IMR-90 (cell line): ENCODE measurements around the gene TTLL7. TPM values are rescaled to one million over a fixed set of nuclear protein-coding genes. Genes with fewer than 3 reads are reported as not detected.

ENCODE experiments used
- ATAC-seq: fragments of 200-7000 bp; cut with Tn5 transposase; 2 replicates; pipeline ENCODE4 v1.9.1; 2020; ENCODE audit warnings: low read depth, mild to moderate bottlenecking, moderate library complexity
- BruUV-seq: library from RNA; stranded (reverse); fragments of 400-500 nt; replicated peaks from 2 replicates; lab custom pipeline; 2021; lab: Mats Ljungman, UMichigan
- CTCF ChIA-PET: fragments of 300-600 bp; formaldehyde crosslinking; extraction: SDS; loops from one replicate; lab custom pipeline; 2021; ENCODE audit warnings: antibody characterized with exemption; lab: Yijun Ruan, JAX
- POLR2A ChIA-PET: fragments of 300-600 bp; sonication (Branson Sonifier 250); formaldehyde crosslinking; loops from one replicate; lab custom pipeline; 2022; ENCODE audit warnings: antibody characterized with exemption; ENCODE audit not compliant: unreplicated experiment; lab: Charles Lee
- DNase-seq: peaks from one replicate; pipeline ENCODE4 v3.0.0; 2013
- H2AFZ ChIP-seq: replicated peaks from 2 replicates; pipeline ENCODE3; 2013; ENCODE audit warnings: low read length, mild to moderate bottlenecking; ENCODE audit not compliant: poor library complexity
- H2AK5ac ChIP-seq: 2 replicates; pipeline ENCODE4 v1.6.1; 2013; ENCODE audit warnings: low read depth, low read length, inconsistent platforms
- H2AK9ac ChIP-seq: replicated peaks from 2 replicates; pipeline ENCODE3; 2013; ENCODE audit warnings: mild to moderate bottlenecking, low read depth, low read length, moderate library complexity; ENCODE audit not compliant: poor library complexity
- H2BK120ac ChIP-seq: 2 replicates; pipeline ENCODE4 v1.6.1; 2013; ENCODE audit warnings: low read depth, low read length, inconsistent platforms
- H2BK15ac ChIP-seq: 3 replicates; pipeline ENCODE4 v1.6.1; 2013; ENCODE audit warnings: low read depth, low read length, inconsistent platforms
- H2BK20ac ChIP-seq: 2 replicates; pipeline ENCODE4 v1.6.1; 2013; ENCODE audit warnings: low read depth, mild to moderate bottlenecking, inconsistent platforms, low read length, moderate library complexity
- H2BK5ac ChIP-seq: 2 replicates; pipeline ENCODE4 v1.6.1; 2013; ENCODE audit warnings: mild to moderate bottlenecking, low read depth, low read length, inconsistent platforms; ENCODE audit not compliant: poor library complexity, severe bottlenecking
- H3K14ac ChIP-seq: replicated peaks from 2 replicates; pipeline ENCODE4 v1.6.1; 2013; ENCODE audit warnings: low read depth, low read length, inconsistent platforms
- H3K18ac ChIP-seq: 2 replicates; pipeline ENCODE4 v1.6.1; 2013; ENCODE audit warnings: low read depth, low read length, control low read depth
- H3K23ac ChIP-seq: 2 replicates; pipeline ENCODE4 v1.6.1; 2013; ENCODE audit warnings: low read depth, low read length, inconsistent platforms
- H3K27ac ChIP-seq: 2 replicates; pipeline ENCODE4 v1.5.1; 2013; ENCODE audit warnings: mild to moderate bottlenecking, control low read depth, low read length; ENCODE audit not compliant: insufficient read depth
- H3K27me3 ChIP-seq: 2 replicates; pipeline ENCODE4 v1.6.1; 2013; ENCODE audit warnings: low read length; ENCODE audit not compliant: control insufficient read depth, insufficient read depth
- H3K36me3 ChIP-seq: 2 replicates; pipeline ENCODE4 v1.6.1; 2013; ENCODE audit warnings: low read length, mixed read lengths; ENCODE audit not compliant: control insufficient read depth, insufficient read depth
- H3K4ac ChIP-seq: 2 replicates; pipeline ENCODE4 v1.6.1; 2013; ENCODE audit warnings: low read depth, low read length, inconsistent platforms
- H3K4me1 ChIP-seq: 2 replicates; pipeline ENCODE4 v1.6.1; 2013; ENCODE audit warnings: low read length, mixed read lengths; ENCODE audit not compliant: control insufficient read depth, insufficient read depth
- H3K4me2 ChIP-seq: 2 replicates; pipeline ENCODE4 v1.6.1; 2013; ENCODE audit warnings: low read depth, mild to moderate bottlenecking, control low read depth, low read length, moderate library complexity
- H3K4me3 ChIP-seq: 2 replicates; pipeline ENCODE4 v1.5.1; 2013; ENCODE audit warnings: low read depth, mild to moderate bottlenecking, control low read depth, low read length, moderate library complexity; ENCODE audit not compliant: insufficient read depth
- H3K56ac ChIP-seq: 2 replicates; pipeline ENCODE4 v1.6.1; 2013; ENCODE audit warnings: low read length, inconsistent platforms; ENCODE audit not compliant: insufficient read depth; ENCODE audit errors: extremely low read depth
- H3K79me1 ChIP-seq, 2 experiments: 2 replicates each; pipeline ENCODE4 v1.6.1; 2013; ENCODE audit warnings: low read length in 2 of 2, inconsistent platforms in 1 of 2, low read depth in 1 of 2
- H3K9ac ChIP-seq: 2 replicates; pipeline ENCODE4 v1.6.1; 2013; ENCODE audit warnings: low read depth, low read length, control low read depth
- H3K9me1 ChIP-seq: 2 replicates; pipeline ENCODE4 v1.6.1; 2013; ENCODE audit warnings: low read length, inconsistent platforms; ENCODE audit not compliant: insufficient read depth
- H3K9me3 ChIP-seq: 2 replicates; pipeline ENCODE4 v1.6.1; 2013; ENCODE audit warnings: low read length; ENCODE audit not compliant: control insufficient read depth, insufficient read depth
- H4K20me1 ChIP-seq: 2 replicates; pipeline ENCODE4 v1.6.1; 2013; ENCODE audit warnings: low read length, inconsistent platforms; ENCODE audit not compliant: insufficient read depth
- H4K5ac ChIP-seq: 2 replicates; pipeline ENCODE4 v1.6.1; 2013; ENCODE audit warnings: mild to moderate bottlenecking, low read depth, low read length, control low read depth
- H4K8ac ChIP-seq, 2 experiments: 2 replicates each; pipeline ENCODE4 v1.6.1; 2013; ENCODE audit warnings: low read depth in 2 of 2, low read length in 2 of 2, control low read depth in 1 of 2, inconsistent platforms in 1 of 2
- H4K91ac ChIP-seq: 2 replicates; pipeline ENCODE4 v1.6.1; 2013; ENCODE audit warnings: low read depth, low read length, inconsistent platforms; ENCODE audit not compliant: insufficient read depth
- BHLHE40 ChIP-seq: fragments of 150-350 bp; IDR thresholded peaks from 2 replicates; pipeline ENCODE4 v1.6.1; 2016; ENCODE audit warnings: mild to moderate bottlenecking, low read depth, low read length
- CHD1 ChIP-seq: IDR thresholded peaks from 2 replicates; pipeline ENCODE4 v1.6.1; 2012; ENCODE audit warnings: low read depth, low read length, improper control_type of control experiment
- FOS ChIP-seq: fragments of 150-350 bp; IDR thresholded peaks from 2 replicates; pipeline ENCODE4 v1.6.1; 2016; ENCODE audit warnings: low read depth, low read length
- MAFK ChIP-seq: IDR thresholded peaks from 2 replicates; pipeline ENCODE4 v1.6.1; 2012; ENCODE audit warnings: low read depth, low read length, improper control_type of control experiment
- MAZ ChIP-seq: IDR thresholded peaks from 2 replicates; pipeline ENCODE4 v1.6.1; 2012; ENCODE audit warnings: low read depth, mild to moderate bottlenecking, low read length, improper control_type of control experiment, moderate library complexity, borderline replicate concordance
- POLR2A ChIP-seq: IDR thresholded peaks from 2 replicates; pipeline ENCODE4 v1.6.1; 2012; ENCODE audit warnings: mild to moderate bottlenecking, low read depth, low read length
- RCOR1 ChIP-seq: IDR thresholded peaks from 2 replicates; pipeline ENCODE4 v1.6.1; 2012; ENCODE audit warnings: mild to moderate bottlenecking, low read length, improper control_type of control experiment; ENCODE audit not compliant: insufficient replicate concordance
- RFX5 ChIP-seq: IDR thresholded peaks from 2 replicates; pipeline ENCODE4 v1.8.0; 2012; ENCODE audit warnings: low read depth, mild to moderate bottlenecking, low read length, moderate library complexity
- SMC3 ChIP-seq: fragments of 150-350 bp; IDR thresholded peaks from 2 replicates; pipeline ENCODE4 v1.6.1; 2016; ENCODE audit warnings: low read depth, mild to moderate bottlenecking, antibody characterized with exemption, low read length, moderate library complexity
- WGBS, 2 experiments: methylation state at CpG; one replicate each; pipeline versions ENCODE4 v1.1.5 to v1.1.7; 2013; ENCODE audit warnings: missing lambda C conversion rate in 2 of 2; ENCODE audit not compliant: insufficient read length in 1 of 2; ENCODE audit errors: extremely low coverage in 2 of 2; 5-methylcytosine and 5-hydroxymethylcytosine counted together
- dilution Hi-C: fragments of 300-500 bp; cut with HindIII; formaldehyde crosslinking; loops from one replicate; pipeline ENCODE4 v1.14.3; 2018; ENCODE audit warnings: low sequenced_read_pairs; ENCODE audit not compliant: unreplicated experiment
- in situ Hi-C: fragments of 300-500 bp; cut with MboI; formaldehyde crosslinking; loops from 3 replicates; pipeline ENCODE4 v1.14.3; 2019; ENCODE audit warnings: low sequenced_read_pairs, inconsistent platforms, mixed read lengths
- intact Hi-C: fragments of 100-400 bp; cut with micrococcal nuclease; formaldehyde crosslinking; loops from 2 replicates; pipeline ENCODE4 v1.10.0; 2022
- polyA plus RNA-seq, 3 experiments: library from polyadenylated mRNA; depleted of rRNA; stranded (reverse); fragments of >200 nt; gene quantifications; 2 replicates each; pipeline ENCODE4 v1.2.3, GENCODE V29; 2012; ENCODE audit warnings: low replicate concordance in 1 of 3
- total RNA-seq: library from RNA; depleted of rRNA; stranded (reverse); fragments of >200 nt; gene quantifications from 2 replicates; pipeline ENCODE4 v1.2.3, GENCODE V29; 2012
- TF ChIP-seq, protein P1 (sequence below): fragments of 150-350 bp; IDR thresholded peaks from 2 replicates; pipeline ENCODE4 v1.6.1; 2016; ENCODE audit warnings: low read depth, mild to moderate bottlenecking, low read length, moderate library complexity, borderline replicate concordance
- TF ChIP-seq, protein P2 (sequence below): fragments of 150-350 bp; IDR thresholded peaks from 2 replicates; pipeline ENCODE4 v1.6.1; 2017; ENCODE audit warnings: mild to moderate bottlenecking, antibody characterized with exemption, low read length, low read depth
- TF ChIP-seq, protein P3 (sequence below): conservative IDR thresholded peaks from 2 replicates; pipeline ENCODE4 v1.5.1; 2012; ENCODE audit warnings: mild to moderate bottlenecking, low read depth, low read length, improper control_type of control experiment

Gene TTLL7
- total and polyA plus RNA-seq, 2 of the 4 experiments (the other 2 are of a cell fraction) = 5.7 to 8.1 TPM

DNA sequence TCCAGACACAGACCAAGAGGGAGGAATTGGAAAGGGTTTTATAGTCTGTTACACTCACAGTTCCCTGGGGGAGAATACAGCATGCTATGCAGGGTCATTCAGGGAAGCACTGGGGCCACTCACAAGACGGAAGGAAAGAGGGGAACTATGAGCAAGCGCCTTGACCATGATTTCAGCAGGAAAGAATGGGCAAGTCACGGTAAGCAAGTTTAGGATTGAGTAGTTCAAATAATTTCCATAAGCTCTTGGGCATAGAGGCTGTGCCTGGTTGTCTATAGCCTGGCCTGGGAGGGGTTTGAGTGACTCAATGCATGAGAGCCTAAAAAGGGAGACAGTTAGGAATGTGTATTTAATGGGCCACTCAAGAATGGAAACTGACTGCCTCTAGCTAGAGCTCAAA lies 176.7 kb downstream of the TTLL7 start:
- H2BK120ac ChIP-seq = no peak overlapping the region
- ChIA-PET CTCF (no interaction called here), POLR2A (no interaction called here)
- H2BK15ac ChIP-seq = no peak overlapping the region
- H3K14ac ChIP-seq = no peak overlapping the region
- H3K4me2 ChIP-seq = no peak overlapping the region
- H2AFZ ChIP-seq = no peak overlapping the region
- H3K27me3 ChIP-seq = no peaks in the 10 kb centered on the region
- H3K9me1 ChIP-seq = no peaks in the 10 kb centered on the region
- H4K20me1 ChIP-seq = no peaks in the 10 kb centered on the region
- in situ Hi-C loops = no loop called here
- no peak overlapping the region for H4K5ac ChIP-seq
- H3K9ac ChIP-seq = no peak overlapping the region
- 57% methylated on average over 1 of the region's 3 CpGs; no CpG with 5 or more reads in 1 of the 2 experiments for WGBS, 2 experiments
- H2AK5ac ChIP-seq = no peak overlapping the region
- H4K8ac ChIP-seq = no peak overlapping the region
- BruUV-seq = no TSS peak
- no peaks in the 10 kb centered on the region for H3K9me3 ChIP-seq
- H3K4ac ChIP-seq = no peak overlapping the region
- H4K91ac ChIP-seq = no peak overlapping the region
- no peak overlapping the region for H2AK9ac ChIP-seq
- H3K79me1 ChIP-seq = no peaks in the 10 kb centered on the region
- intact Hi-C loops = no loop called here
- H3K23ac ChIP-seq = no peak overlapping the region
- dilution Hi-C loops = no loop called here
- no peak overlapping the region for H3K27ac ChIP-seq
- DNase-seq (no peak), ATAC-seq (no peak)
- no peak overlapping the region for H3K4me3 ChIP-seq
- H2BK20ac ChIP-seq = no peak overlapping the region
- no peaks in the 10 kb centered on the region for H3K4me1 ChIP-seq
- no peak for TF ChIP-seq CHD1
- no peak for TF ChIP-seq MAZ
- no peak for TF ChIP-seq BHLHE40
- no peak for TF ChIP-seq SMC3
- no peak for TF ChIP-seq RFX5
- no peak for TF ChIP-seq RCOR1
- TF ChIP-seq, protein P1, sequence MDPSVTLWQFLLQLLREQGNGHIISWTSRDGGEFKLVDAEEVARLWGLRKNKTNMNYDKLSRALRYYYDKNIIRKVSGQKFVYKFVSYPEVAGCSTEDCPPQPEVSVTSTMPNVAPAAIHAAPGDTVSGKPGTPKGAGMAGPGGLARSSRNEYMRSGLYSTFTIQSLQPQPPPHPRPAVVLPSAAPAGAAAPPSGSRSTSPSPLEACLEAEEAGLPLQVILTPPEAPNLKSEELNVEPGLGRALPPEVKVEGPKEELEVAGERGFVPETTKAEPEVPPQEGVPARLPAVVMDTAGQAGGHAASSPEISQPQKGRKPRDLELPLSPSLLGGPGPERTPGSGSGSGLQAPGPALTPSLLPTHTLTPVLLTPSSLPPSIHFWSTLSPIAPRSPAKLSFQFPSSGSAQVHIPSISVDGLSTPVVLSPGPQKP = no peak
- TF ChIP-seq MAFK = no peak
- TF ChIP-seq, protein P2, sequence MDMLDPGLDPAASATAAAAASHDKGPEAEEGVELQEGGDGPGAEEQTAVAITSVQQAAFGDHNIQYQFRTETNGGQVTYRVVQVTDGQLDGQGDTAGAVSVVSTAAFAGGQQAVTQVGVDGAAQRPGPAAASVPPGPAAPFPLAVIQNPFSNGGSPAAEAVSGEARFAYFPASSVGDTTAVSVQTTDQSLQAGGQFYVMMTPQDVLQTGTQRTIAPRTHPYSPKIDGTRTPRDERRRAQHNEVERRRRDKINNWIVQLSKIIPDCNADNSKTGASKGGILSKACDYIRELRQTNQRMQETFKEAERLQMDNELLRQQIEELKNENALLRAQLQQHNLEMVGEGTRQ = no peak
- no peak for TF ChIP-seq POLR2A
- no peak for TF ChIP-seq FOS
- TF ChIP-seq, protein P3, sequence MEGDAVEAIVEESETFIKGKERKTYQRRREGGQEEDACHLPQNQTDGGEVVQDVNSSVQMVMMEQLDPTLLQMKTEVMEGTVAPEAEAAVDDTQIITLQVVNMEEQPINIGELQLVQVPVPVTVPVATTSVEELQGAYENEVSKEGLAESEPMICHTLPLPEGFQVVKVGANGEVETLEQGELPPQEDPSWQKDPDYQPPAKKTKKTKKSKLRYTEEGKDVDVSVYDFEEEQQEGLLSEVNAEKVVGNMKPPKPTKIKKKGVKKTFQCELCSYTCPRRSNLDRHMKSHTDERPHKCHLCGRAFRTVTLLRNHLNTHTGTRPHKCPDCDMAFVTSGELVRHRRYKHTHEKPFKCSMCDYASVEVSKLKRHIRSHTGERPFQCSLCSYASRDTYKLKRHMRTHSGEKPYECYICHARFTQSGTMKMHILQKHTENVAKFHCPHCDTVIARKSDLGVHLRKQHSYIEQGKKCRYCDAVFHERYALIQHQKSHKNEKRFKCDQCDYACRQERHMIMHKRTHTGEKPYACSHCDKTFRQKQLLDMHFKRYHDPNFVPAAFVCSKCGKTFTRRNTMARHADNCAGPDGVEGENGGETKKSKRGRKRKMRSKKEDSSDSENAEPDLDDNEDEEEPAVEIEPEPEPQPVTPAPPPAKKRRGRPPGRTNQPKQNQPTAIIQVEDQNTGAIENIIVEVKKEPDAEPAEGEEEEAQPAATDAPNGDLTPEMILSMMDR = no peak
- no peaks in the 10 kb centered on the region for H3K36me3 ChIP-seq
- H3K56ac ChIP-seq = no peak overlapping the region
- no peak overlapping the region for H2BK5ac ChIP-seq
- no peak overlapping the region for H3K18ac ChIP-seq
